GDM1 (cell line): Measurements from ENCODE around the gene KLHL17.
"Not testable (repeated sequence)": the region's sequence is repeated elsewhere in the genome, so short reads cannot be mapped to it uniquely, and the experiment has no call there.

Source experiments
- DNase-seq: peaks from one replicate; lab custom pipeline; 2025; lab: John Stamatoyannopoulos, UW

The KLHL17 gene

GRCh38 chr1:970242-970972 lies 10.0 kb downstream of the KLHL17 start:
- no peak for DNase-seq

DNA sequence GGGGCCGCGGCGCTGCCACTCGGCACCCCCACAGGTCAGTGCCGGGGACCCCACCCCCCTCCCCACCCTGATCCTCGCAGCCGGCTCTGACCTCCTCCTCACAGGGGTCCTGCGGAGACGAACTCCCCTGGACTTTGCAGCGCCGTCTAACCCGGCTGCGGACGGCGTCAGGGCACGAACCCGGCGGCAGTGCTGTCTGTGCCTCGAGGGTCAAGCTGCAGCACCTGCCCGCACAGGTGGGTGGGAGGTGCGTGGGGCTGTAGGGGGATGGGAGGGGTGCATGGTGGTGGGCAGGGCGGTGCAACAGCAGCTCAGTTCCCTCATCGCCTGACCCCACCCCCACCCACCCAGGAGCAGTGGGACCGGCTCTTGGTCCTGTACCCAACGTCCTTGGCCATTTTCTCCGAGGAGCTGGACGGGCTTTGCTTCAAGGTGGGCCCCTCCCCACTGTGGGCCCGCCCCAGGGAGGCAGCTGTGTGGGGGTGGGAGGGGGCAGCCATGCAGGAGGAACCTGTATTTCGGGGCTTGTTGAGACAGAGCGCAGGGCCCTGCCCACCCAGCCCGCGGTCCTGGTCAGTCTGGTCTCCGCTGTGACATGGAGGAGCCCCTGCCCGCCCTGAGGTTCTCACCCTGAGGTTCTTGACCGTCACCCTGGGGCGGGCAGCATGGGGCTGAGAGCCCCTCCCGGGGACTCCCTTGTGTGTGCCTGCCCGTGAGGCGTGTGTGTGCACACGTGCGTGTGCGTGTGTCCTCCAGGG lies 10.8 kb downstream of the KLHL17 start:
- DNase-seq: no peak

GRCh38 chr1:971751-972506 lies 11.5 kb downstream of the KLHL17 start:
- no peak for DNase-seq

- DNase-seq: no peak
Measured at GRCh38 chr1:972726-973458, 12.5 kb downstream of the KLHL17 start.

GRCh38 chr1:973459-974292 lies 13.3 kb downstream of the KLHL17 start:
- no peak for DNase-seq

DNA sequence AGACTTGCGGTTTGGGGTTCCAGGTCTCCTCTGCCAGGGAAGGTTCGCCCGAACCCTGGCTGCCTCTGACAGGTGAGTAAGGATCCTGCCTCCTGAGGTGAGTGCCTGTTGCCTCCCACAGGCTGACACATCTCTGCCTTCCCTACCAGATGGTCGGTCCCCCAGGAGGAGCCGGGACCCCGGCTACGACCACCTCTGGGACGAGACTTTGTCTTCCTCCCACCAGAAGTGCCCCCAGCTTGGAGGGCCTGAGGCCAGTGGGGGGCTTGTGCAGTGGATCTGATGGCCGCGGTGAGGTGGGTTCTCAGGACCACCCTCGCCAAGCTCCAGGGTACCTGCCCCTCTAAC lies 13.9 kb downstream of the KLHL17 start:
- no peak for DNase-seq

- DNase-seq: no peak
Measured at GRCh38 chr1:974687-975328, 14.4 kb downstream of the KLHL17 start.

GRCh38 chr1:975365-975764 lies 15.0 kb downstream of the KLHL17 start:
- no peak for DNase-seq

DNA sequence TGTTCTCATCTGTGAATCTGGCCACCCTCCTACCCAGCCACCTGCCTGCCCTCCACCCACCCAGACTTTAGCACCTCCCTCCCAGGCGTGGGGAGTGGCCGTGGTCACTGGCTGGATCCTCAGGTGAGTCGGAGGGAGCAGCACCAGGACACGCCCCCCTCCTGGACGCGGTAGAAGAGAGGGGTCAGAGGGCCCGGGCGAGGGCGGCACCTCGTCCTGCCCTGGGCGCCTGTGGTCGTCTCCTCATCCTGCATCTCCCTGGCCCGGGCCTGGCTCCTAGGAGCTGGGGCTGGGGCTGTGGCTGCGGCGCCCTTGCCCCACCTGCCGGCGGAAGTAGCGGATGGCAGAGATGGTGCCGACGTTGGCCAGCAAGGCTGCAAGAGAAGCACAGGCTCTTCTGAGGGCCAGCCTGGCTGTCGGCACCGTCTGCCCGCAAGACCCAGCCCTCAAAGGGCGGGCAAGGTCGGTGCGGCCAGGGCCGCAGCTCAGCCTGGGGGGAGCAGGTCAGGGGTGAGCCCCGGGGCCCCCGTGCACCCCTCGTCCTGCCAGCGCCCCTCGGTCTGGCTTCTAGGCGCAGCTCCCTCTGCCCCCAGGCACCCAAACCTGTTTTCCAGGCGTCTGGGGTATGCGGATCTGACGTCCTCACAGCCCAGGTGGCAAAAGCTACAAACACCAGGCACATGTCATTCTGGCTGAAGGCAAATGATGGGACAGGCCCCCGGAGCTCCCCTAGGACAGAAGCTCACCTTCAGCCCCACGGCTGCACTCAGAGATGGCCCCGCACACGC lies 15.7 kb downstream of the KLHL17 start:
- DNase-seq: peak; percentile 41

DNA sequence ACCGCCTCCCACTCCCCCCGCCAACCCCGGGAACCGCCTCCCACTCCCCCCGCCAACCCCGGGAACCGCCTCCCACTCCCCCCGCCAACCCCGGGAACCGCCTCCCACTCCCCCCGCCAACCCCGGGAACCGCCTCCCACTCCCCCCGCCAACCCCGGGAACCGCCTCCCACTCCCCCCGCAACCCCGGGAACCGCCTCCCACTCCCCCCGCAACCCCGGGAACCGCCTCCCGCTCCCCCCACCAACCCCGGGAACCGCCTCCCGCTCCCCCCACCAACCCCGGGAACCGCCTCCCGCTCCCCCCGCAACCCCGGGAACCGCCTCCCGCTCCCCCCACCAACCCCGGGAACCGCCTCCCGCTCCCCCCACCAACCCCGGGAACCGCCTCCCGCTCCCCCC lies 16.4 kb downstream of the KLHL17 start:
- not testable (repeated sequence) for DNase-seq

DNA sequence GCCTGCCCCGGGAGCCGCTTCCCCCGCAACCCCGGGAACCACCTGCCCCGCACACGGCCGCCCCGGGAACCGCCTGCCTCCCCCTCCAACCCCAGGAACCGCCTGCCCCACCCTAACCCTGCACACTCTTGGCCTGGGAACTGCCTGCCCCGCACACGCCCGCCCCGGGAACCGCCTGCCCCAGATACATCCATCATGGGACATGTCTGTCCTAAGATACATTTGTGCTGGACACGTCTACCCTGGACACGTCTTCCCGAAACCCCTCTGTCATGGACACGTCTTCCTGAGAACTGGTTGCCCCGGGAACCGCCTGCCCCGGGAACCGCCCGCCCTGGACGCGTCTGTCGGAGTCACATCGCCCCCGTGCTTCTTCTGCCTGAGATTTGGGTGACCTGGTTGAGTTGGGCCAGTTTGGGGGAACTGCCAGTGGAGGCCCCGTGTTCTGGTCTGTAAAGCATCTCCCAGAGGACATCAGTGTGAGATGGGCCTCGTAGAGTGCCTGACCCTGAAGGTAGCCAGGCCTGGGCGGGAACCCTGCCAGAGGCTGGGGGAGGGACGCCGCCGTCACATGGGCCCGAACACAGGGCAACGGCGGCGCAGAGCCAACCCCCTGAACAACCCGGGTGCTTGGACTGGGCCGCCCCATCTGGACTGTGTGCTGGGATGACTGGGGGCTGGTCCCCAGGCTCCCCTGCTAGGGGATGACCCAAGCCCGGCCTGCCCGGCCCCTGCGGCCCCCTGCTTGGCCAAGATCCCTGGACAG lies 17.9 kb downstream of the KLHL17 start:
- no peak for DNase-seq

GRCh38 chr1:978835-979743 lies 18.7 kb downstream of the KLHL17 start:
- DNase-seq: no peak

DNA sequence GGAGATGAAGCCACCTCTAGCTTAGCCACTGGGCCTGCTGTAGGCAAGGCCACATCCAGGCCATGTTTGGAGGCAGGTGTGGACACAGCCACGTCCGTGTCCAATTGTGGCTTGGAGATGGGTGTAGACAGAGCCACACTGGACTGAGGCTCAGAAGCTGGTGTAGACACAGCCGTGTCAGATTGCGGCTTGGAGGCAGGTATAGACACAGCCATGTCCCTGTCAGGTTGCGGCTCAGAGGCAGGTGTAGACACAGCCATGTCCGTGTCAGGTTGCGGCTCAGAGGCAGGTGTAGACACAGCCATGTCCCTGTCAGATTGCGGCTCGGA lies 19.3 kb downstream of the KLHL17 start:
- DNase-seq: no peak

DNA sequence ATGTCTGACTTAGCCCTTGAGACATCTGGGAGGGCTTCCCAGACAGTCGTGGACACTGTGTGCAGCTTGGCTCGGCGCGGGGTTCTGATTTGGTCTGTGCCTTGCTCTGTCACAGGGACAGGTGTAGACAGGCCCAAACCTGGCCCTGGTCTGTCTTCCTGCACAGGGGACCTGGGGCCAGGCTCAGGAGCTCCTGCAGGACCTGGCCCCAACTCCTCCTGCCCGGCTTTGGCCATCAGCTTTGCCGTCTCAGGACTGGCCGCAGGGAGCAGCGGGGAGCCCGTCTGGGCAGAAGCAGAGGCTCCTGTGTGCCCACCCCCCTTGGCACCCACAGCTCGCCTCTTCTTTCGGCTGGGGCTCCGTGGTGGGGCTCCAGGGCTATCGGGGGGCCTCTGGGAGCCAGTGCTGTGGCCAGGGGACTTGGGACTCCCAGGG lies 19.8 kb downstream of the KLHL17 start:
- no peak for DNase-seq

DNA sequence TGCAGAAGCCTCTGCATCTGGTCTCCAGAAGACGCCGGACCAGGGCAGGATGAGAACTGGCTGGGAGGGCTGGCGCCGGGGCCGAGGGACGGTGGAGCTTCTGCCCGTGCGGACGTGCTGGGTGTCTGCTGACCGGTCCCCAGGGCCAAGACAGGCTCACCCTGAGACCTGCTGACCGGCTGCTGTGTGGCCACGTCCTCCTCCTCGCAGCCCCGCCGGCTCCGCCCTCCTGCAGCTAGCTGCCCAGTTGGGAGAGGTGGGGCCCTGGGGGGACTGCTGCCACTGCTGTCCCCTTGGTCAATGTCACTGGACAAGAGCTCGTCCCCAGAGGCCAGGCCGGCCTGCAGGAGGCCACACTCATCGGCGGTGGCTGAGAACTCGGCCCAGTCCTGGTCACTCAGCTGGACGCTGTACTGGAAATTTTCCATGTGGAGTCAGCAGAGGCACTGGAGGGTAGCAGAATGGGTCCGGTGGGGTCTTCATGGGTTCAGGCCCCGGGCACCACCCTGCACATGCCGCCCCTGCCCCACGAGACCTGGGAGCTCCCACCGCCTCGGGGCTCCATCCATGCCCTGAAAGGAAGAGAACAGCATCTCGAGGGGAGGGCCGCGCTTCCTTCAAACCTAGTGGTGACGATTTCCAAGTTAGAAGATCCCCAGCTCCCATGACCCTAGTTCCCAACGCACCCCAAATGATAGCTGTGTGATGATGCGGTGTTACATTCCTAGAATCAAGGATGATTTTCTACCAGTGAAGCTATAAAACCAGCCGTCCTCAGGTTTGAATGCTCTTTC lies 20.4 kb downstream of the KLHL17 start:
- DNase-seq: no peak

DNA sequence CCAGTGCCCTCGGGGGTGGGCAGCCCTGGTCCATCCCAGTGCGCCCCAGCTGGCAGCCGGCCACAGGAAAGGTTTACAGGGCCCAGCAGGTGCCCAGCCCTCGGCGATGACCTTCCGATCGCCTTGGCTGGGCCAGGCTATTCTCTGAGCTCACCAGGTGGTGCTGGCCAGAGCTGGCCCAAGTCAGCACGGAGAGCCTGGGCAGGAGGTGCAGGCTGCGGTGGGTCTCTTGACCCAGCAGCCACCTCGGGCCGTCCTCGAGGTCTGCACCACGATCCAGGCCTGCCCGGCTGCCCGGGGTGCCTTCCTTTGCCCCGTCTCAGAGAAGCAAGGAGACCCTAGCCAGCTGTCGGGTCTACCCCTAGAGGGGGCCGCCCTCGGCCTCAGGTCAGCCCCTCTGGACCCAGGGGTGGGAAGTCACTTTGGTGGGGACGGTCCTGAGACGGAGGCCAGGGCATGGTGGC lies 21.1 kb downstream of the KLHL17 start:
- DNase-seq: no peak

DNA sequence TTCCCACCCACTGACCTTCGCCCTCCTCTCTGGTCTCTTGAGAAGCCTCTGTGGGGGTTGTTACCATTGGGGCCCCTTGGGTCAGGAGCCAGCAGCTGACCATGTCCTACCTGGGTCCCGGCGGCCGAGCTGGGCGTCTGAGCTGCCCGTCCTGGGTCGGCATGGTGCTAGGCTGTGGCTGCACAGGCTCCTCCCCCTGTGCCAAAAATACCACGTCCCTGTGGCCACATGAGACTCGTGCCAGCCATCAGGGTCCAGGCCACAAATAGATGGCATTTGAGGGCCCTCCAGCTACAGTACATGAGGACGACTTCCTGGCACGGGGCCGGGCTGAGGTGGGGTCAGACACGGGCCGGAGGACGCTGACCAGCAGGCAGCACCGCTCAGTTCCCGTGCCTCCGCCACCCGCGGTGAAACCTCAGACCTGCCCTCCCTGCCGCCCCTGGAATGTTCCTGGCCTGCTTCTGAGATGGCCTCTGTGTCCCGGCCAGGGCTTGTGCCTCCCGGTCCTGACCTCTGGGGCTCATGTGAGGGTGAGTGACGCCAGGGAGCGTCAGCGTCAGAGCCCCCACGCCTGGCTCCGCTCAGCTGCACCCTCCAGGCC lies 21.7 kb downstream of the KLHL17 start, which contains the start of gene PERM1:
TSS of gene PERM1 (minus strand) at position 139 of the 604 bp plus-strand sequence. CDS start 1,064 bp downstream, outside the sequence.
- no peak for DNase-seq
